ENCODE measurements around the gene ITGB6.

DNA sequence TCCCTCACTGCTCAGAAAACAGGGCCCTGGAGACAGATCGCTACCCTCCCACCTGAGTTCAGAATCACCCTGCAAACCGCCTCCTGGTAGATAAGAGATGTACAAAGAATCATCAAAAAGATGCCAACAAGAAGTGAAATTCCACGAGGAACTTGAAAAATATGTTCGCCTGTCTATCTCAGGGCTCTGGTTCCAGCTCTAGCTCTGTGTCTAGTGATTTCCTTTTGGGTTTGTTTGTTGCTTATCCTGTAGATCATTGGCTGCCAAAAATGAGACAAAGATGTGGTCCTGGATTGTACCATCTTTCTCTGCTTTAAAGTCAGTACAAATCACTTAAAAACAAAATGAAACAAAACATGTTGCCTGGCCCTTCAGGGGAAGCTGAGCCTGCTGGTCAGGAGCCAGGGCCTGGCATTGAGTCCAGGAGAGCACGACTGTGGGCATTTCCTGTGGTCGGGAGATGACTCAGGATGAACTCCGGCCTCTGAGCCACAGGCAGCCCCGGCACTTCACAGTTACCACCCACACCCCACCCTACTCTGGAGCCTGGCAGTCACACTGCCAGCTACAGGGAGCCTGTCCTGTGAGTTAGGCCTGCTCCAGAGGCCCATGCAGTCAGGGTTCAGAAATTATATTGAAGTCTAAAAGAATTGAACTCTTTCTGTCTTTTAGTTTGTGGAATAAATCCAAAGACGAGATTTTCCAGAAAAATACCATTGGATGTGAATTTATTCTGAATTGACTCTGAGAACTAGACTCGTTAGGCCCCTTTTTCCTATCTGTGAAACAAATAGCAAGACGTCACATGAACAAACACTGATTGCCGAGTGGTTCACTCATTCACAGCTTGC lies 8.0 kb upstream of the ITGB6 start:
- TF ChIP-seq, protein P1, sequence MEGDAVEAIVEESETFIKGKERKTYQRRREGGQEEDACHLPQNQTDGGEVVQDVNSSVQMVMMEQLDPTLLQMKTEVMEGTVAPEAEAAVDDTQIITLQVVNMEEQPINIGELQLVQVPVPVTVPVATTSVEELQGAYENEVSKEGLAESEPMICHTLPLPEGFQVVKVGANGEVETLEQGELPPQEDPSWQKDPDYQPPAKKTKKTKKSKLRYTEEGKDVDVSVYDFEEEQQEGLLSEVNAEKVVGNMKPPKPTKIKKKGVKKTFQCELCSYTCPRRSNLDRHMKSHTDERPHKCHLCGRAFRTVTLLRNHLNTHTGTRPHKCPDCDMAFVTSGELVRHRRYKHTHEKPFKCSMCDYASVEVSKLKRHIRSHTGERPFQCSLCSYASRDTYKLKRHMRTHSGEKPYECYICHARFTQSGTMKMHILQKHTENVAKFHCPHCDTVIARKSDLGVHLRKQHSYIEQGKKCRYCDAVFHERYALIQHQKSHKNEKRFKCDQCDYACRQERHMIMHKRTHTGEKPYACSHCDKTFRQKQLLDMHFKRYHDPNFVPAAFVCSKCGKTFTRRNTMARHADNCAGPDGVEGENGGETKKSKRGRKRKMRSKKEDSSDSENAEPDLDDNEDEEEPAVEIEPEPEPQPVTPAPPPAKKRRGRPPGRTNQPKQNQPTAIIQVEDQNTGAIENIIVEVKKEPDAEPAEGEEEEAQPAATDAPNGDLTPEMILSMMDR (IDR thresholded peaks at IDR 0.05; ENCODE audit: low read length) = no peak
- no peak for TF ChIP-seq EZH2 (IDR thresholded peaks at IDR 0.05; ENCODE audit: borderline replicate concordance, low read length)

Measured in OCI-LY1 (cell line).